SK-N-SH (cell line): ENCODE data around the gene IPPK. TPM values are rescaled to one million over a fixed set of nuclear protein-coding genes. Genes with fewer than 3 reads are reported as not detected.
A peak's percentile ranks its signal among the peaks of the same experiment; 100 is the strongest.

Source experiments
- CTCF ChIA-PET: fragments of 300-600, 350-600 bp; formaldehyde crosslinking; extraction: SDS; loops from one replicate; lab custom pipeline; 2021; lab: Yijun Ruan, JAX
- POLR2A ChIA-PET: fragments of 350-600 bp; sonication (Branson Sonifier 250); formaldehyde crosslinking; extraction: SDS; loops from one replicate; lab custom pipeline; 2020; ENCODE audit warnings: antibody characterized with exemption, inconsistent platforms; lab: Yijun Ruan, JAX
- DNase-seq: peaks from one replicate; pipeline ENCODE4 v3.0.0; 2012
- H2AFZ ChIP-seq: fragments of 200-600 bp; sonication (generic); 2 replicates; pipeline ENCODE4 v1.8.1; 2016; ENCODE audit warnings: antibody characterized with exemption, mild to moderate bottlenecking, low read depth
- H3F3A ChIP-seq: fragments of 200-600 bp; sonication (generic); replicated peaks from 2 replicates; pipeline ENCODE3; 2016; ENCODE audit warnings: antibody characterized with exemption, mild to moderate bottlenecking; ENCODE audit not compliant: insufficient read depth
- H3K27ac ChIP-seq, 2 experiments: fragments of 200-500 bp in 1 of 2; fragments of 200-600 bp in 1 of 2; sonication (Bioruptor generic) in 1 of 2; sonication (generic), shearing (Covaris generic) in 1 of 2; 2 replicates each; pipeline versions ENCODE4 v1.5.1 to v1.6.1; 2014 to 2016; ENCODE audit warnings: low read depth in 2 of 2, inconsistent platforms in 1 of 2, low read length in 1 of 2, mild to moderate bottlenecking in 1 of 2, mixed read lengths in 1 of 2
- H3K27me3 ChIP-seq: fragments of 200-600 bp; sonication (generic), shearing (Covaris generic); 2 replicates; pipeline ENCODE4 v1.6.1; 2016; ENCODE audit warnings: mixed run types; ENCODE audit not compliant: insufficient read depth
- H3K36me3 ChIP-seq, 2 experiments: fragments of 200-500 bp in 1 of 2; fragments of 200-600 bp in 1 of 2; sonication (Bioruptor generic) in 1 of 2; sonication (generic) in 1 of 2; replicated peaks in 1 of 2; 2 replicates each; pipeline versions ENCODE3 to v1.5.1; 2014 to 2016; ENCODE audit warnings: low read length in 1 of 2, mild to moderate bottlenecking in 1 of 2; ENCODE audit not compliant: insufficient read depth in 2 of 2, control insufficient read depth in 1 of 2
- H3K4me1 ChIP-seq, 2 experiments: fragments of 200-500 bp in 1 of 2; fragments of 200-600 bp in 1 of 2; sonication (Bioruptor generic) in 1 of 2; sonication (generic), shearing (Covaris generic) in 1 of 2; 2 replicates each; pipeline versions ENCODE4 v1.5.1 to v1.6.1; 2014 to 2016; ENCODE audit warnings: low read depth in 1 of 2, low read length in 1 of 2, mixed run types in 1 of 2; ENCODE audit not compliant: insufficient read depth in 2 of 2, control insufficient read depth in 1 of 2
- H3K4me2 ChIP-seq: fragments of 200-600 bp; sonication (generic), shearing (Covaris generic); 2 replicates; pipeline ENCODE4 v1.6.1; 2017; ENCODE audit warnings: mixed run types
- H3K4me3 ChIP-seq, 2 experiments: fragments of 200-500 bp in 1 of 2; fragments of 200-600 bp in 1 of 2; sonication (Bioruptor generic) in 1 of 2; sonication (generic), shearing (Covaris generic) in 1 of 2; 2 replicates each; pipeline versions ENCODE4 v1.5.1 to v1.8.1; 2014 to 2016; ENCODE audit warnings: low read depth in 2 of 2, inconsistent platforms in 1 of 2, low read length in 1 of 2, mild to moderate bottlenecking in 1 of 2, mixed read lengths in 1 of 2, moderate library complexity in 1 of 2
- H3K79me2 ChIP-seq: fragments of 200-600 bp; sonication (generic); 2 replicates; pipeline ENCODE4 v1.8.1; 2017; ENCODE audit warnings: mild to moderate bottlenecking; ENCODE audit not compliant: insufficient read depth
- H3K9ac ChIP-seq: fragments of 200-600 bp; sonication (generic); 2 replicates; pipeline ENCODE4 v1.6.1; 2017; ENCODE audit warnings: mixed run types
- H3K9me2 ChIP-seq: fragments of 200-600 bp; sonication (generic); 2 replicates; pipeline ENCODE4 v1.6.1; 2017; ENCODE audit warnings: mixed run types
- H3K9me3 ChIP-seq: fragments of 200-600 bp; sonication (generic); 2 replicates; pipeline ENCODE4 v1.6.1; 2017; ENCODE audit warnings: mixed run types, mild to moderate bottlenecking, moderate library complexity
- H4K20me1 ChIP-seq: fragments of 200-600 bp; sonication (generic); 2 replicates; pipeline ENCODE4 v1.6.1; 2017; ENCODE audit warnings: mild to moderate bottlenecking, mixed run types; ENCODE audit not compliant: insufficient read depth
- CHD2 ChIP-seq: fragments of 150-350 bp; IDR thresholded peaks from 2 replicates; pipeline ENCODE4 v1.6.1; 2018; ENCODE audit warnings: low read length; ENCODE audit not compliant: partially characterized antibody
- CTCF ChIP-seq: fragments of 200-600 bp; sonication (generic); IDR thresholded peaks from 2 replicates; pipeline ENCODE4 v1.6.1; 2017; ENCODE audit warnings: antibody characterized with exemption, mild to moderate bottlenecking, moderate library complexity
- ELF1 ChIP-seq: IDR thresholded peaks from 2 replicates; pipeline ENCODE4 v1.4.0; 2012
- EP300 ChIP-seq, 2 experiments: IDR thresholded peaks; 2 replicates each; pipeline versions ENCODE4 v1.4.0 to v1.6.1; 2012; ENCODE audit warnings: borderline replicate concordance in 1 of 2, low read depth in 1 of 2, low read length in 1 of 2
- FOSL2 ChIP-seq: IDR thresholded peaks from 2 replicates; pipeline ENCODE4 v1.4.0; 2012; ENCODE audit warnings: low read depth, mild to moderate bottlenecking, moderate library complexity, borderline replicate concordance
- FOXJ3 ChIP-seq: sonication (generic); formaldehyde crosslinking; IDR thresholded peaks from 2 replicates; pipeline ENCODE4 v1.5.1; 2020; ENCODE audit warnings: mild to moderate bottlenecking, missing genetic modification reagents
- FOXM1 ChIP-seq: IDR thresholded peaks from 2 replicates; pipeline ENCODE4 v1.4.0; 2012; ENCODE audit warnings: low read depth, mild to moderate bottlenecking
- GATA2 ChIP-seq: sonication (generic); formaldehyde crosslinking; IDR thresholded peaks from 2 replicates; pipeline ENCODE4 v1.5.0; 2020; ENCODE audit warnings: mild to moderate bottlenecking, missing genetic modification reagents
- JUND ChIP-seq: IDR thresholded peaks from 2 replicates; pipeline ENCODE4 v1.4.0; 2012
- MAX ChIP-seq: IDR thresholded peaks from 2 replicates; pipeline ENCODE4 v1.4.0; 2012; ENCODE audit warnings: low read depth
- MEF2A ChIP-seq: IDR thresholded peaks from 2 replicates; pipeline ENCODE4 v1.4.0; 2012; ENCODE audit warnings: low read depth, borderline replicate concordance
- MXI1 ChIP-seq: IDR thresholded peaks from 2 replicates; pipeline ENCODE4 v1.6.1; 2012; ENCODE audit warnings: mild to moderate bottlenecking, low read depth, low read length, improper control_type of control experiment
- NFIC ChIP-seq: IDR thresholded peaks from 2 replicates; pipeline ENCODE4 v1.4.0; 2012; ENCODE audit warnings: borderline replicate concordance
- PBX3 ChIP-seq: IDR thresholded peaks from 2 replicates; pipeline ENCODE4; 2012
- RAD21 ChIP-seq: IDR thresholded peaks from 2 replicates; pipeline ENCODE4 v1.6.1; 2012; ENCODE audit warnings: mild to moderate bottlenecking, low read length
- RCOR1 ChIP-seq: fragments of 150-350 bp; IDR thresholded peaks from 2 replicates; pipeline ENCODE4 v1.6.1; 2017; ENCODE audit warnings: antibody characterized with exemption, low read length
- SIN3A ChIP-seq: IDR thresholded peaks from 2 replicates; pipeline ENCODE4 v1.6.1; 2012; ENCODE audit warnings: low read depth, mild to moderate bottlenecking, low read length, moderate library complexity, borderline replicate concordance
- SMC3 ChIP-seq: IDR thresholded peaks from 2 replicates; pipeline ENCODE4 v1.6.1; 2012; ENCODE audit warnings: low read depth, low read length, improper control_type of control experiment
- TAF1 ChIP-seq: IDR thresholded peaks from 2 replicates; pipeline ENCODE4 v1.6.1; 2012; ENCODE audit warnings: low read depth, mild to moderate bottlenecking, low read length, moderate library complexity, borderline replicate concordance
- TCF12 ChIP-seq: IDR thresholded peaks from 2 replicates; pipeline ENCODE4 v1.4.0; 2012
- TEAD4 ChIP-seq: IDR thresholded peaks from 2 replicates; pipeline ENCODE4 v1.4.0; 2012; ENCODE audit warnings: mild to moderate bottlenecking, borderline replicate concordance; ENCODE audit not compliant: insufficient read depth
- USF1 ChIP-seq: IDR thresholded peaks from 2 replicates; pipeline ENCODE4 v1.4.0; 2012; ENCODE audit warnings: low read depth, borderline replicate concordance
- YY1 ChIP-seq: IDR thresholded peaks from 2 replicates; pipeline ENCODE4 v1.4.0; 2012; ENCODE audit warnings: low read depth, mild to moderate bottlenecking
- ZBTB33 ChIP-seq: IDR thresholded peaks from 2 replicates; pipeline ENCODE4 v1.4.0; 2012; ENCODE audit warnings: low read depth, borderline replicate concordance
- WGBS: methylation state at CpG from one replicate; pipeline ENCODE4 v1.1.6; 2017; ENCODE audit warnings: low lambda C conversion rate; 5-methylcytosine and 5-hydroxymethylcytosine counted together
- polyA plus RNA-seq, 3 experiments: library from polyadenylated mRNA; depleted of rRNA; stranded (reverse); fragments of >200 nt; gene quantifications; 2 replicates each; pipeline ENCODE4 v1.2.3, GENCODE V29; 2012

IPPK gene
- polyA plus RNA-seq, 1 of the 3 experiments (the other 2 are of a cell fraction), result 16.5 TPM

GRCh38 chr9:92652461-92652860 is 17.5 kb downstream of the IPPK start (continued):
- no peak for TF ChIP-seq PBX3
- no peak for TF ChIP-seq FOXM1
- no peak for TF ChIP-seq ELF1
- TF ChIP-seq TCF12, result no peak

GRCh38 chr9:92650839-92651621 is 18.9 kb downstream of the IPPK start:
- Histone ChIP-seq H3K79me2 (peaks cover 34% of the 10 kb centered on the region; the same call in 1 of the 2 replicates), H3K4me1 (peaks cover 0 to 39% of the 10 kb centered on the region in 2 experiments; a peak in 1 of 4 replicates), H3K4me3 (no peak overlapping the region; a peak in 1 of 4 replicates), H3K9ac (no peak overlapping the region), H3K9me2 (no peaks in the 10 kb centered on the region), H3K27me3 (no peaks in the 10 kb centered on the region), H3K4me2 (no peak overlapping the region), H4K20me1 (no peaks in the 10 kb centered on the region), H2AFZ (no peak overlapping the region), H3K27ac (peak overlapping the region in 1 of 2 experiments; percentile 94; a peak in 2 of 4 replicates), H3F3A (no peaks in the 10 kb centered on the region), H3K36me3 (peaks cover 26 to 50% of the 10 kb centered on the region in 2 experiments), H3K9me3 (no peaks in the 10 kb centered on the region)
- ChIA-PET POLR2A (interaction anchor here (0.7 to 1.3 kb wide), 2 partner anchors 9 to 19 kb away, joined by 4 read pairs; partner anchors contain the start of gene IPPK), CTCF (interaction anchor here (1.1 to 2.2 kb wide), 2 partner anchors 16 to 140 kb away, joined by 5 to 13 read pairs; no protein-coding TSS in a partner anchor)
- 68% methylated on average over 10 of the region's 10 CpGs for WGBS
- DNase-seq, result peak; percentile 83
- no peak for TF ChIP-seq MEF2A
- TF ChIP-seq RCOR1, result 0 out of 2 replicates have a peak, but pooled peaks have one; percentile 2
- TF ChIP-seq JUND, result no peak
- no peak for TF ChIP-seq CTCF
- 0 out of 2 replicates have a peak, but pooled peaks have one; percentile 11 for TF ChIP-seq FOXJ3 (CRISPR knock-in tag)
- no peak for TF ChIP-seq FOSL2
- TF ChIP-seq SMC3, result no peak
- TF ChIP-seq TEAD4, result no peak
- TF ChIP-seq USF1, result no peak
- peak; percentile 87 for TF ChIP-seq MXI1
- no peak for TF ChIP-seq PBX3
- TF ChIP-seq NFIC, result no peak
- no peak for TF ChIP-seq RAD21
- TF ChIP-seq FOXM1, result no peak
- no peak for TF ChIP-seq SIN3A
- peak; percentile 65 for TF ChIP-seq CHD2
- no peak for TF ChIP-seq MAX
- TF ChIP-seq EP300 (IDR thresholded peaks at IDR 0.05; ENCODE audit: borderline replicate concordance in 1 of 2, low read depth in 1 of 2, low read length in 1 of 2), result peak in 1 of 2 experiments; percentile 65; a peak in 2 of 4 replicates
- TF ChIP-seq ZBTB33, result no peak
- TF ChIP-seq YY1, result no peak
- no peak for TF ChIP-seq TAF1
- TF ChIP-seq GATA2 (CRISPR knock-in tag), result peak; percentile 77
- TF ChIP-seq TCF12, result no peak
- no peak for TF ChIP-seq ELF1
